Astrocyte (in vitro differentiated cells and primary cell): ENCODE measurements around the gene EGFR.

Experiments
- EZH2 ChIP-seq: IDR thresholded peaks from 2 replicates; pipeline ENCODE4 v1.6.1; 2012; ENCODE audit warnings: mild to moderate bottlenecking, low read length, inconsistent platforms; ENCODE audit not compliant: insufficient read depth
- TF ChIP-seq, protein P1 (sequence below): IDR thresholded peaks from 2 replicates; pipeline ENCODE4 v1.5.1; 2011; ENCODE audit warnings: low read depth, mild to moderate bottlenecking, inconsistent platforms, low read length, moderate library complexity; ENCODE audit not compliant: insufficient read depth

DNA sequence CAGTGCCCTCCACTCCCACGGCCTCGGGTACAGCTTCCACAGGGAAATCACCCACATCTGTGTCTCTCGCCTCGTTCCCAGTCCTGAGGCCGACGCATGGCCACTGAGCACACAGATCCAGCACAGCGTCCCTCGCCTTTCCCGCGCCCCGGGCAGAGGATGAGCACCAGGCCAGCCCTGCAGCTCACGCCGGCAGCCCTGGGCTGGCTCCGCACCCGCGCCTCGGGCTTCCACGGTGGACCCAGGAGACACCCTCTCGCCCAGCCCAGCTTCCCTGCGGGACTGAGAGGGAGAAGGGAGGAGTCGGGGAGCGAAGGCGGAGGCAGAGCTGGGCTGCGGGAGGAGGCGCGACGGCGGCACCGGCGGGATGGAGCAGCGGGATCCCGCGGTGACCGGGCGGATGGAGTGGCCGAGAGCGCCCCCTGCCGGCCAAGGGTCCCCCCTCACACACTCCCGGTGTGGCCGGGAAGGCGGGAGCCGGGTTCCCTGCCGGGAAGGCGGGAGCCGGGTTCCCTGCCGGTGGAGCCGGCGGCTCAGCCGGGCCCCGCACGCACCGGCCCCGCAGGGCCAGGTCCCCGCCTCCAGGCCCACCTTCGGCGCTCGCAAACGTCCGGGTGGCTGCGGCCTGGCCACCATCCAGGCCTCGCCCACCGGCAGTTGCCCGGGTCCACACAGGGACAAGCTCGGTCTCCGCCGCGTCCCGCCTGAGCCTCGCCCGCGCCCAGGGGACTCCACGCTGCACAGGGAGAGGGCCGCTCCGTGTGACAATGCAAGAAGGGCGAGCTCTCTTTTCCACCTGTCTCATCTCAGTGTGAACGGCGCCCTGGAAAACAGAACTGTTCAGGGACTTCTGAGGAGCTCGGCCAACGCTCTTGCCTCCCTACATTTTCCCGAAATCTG, 236.0 kb downstream of the EGFR start:
- TF ChIP-seq, protein P1, sequence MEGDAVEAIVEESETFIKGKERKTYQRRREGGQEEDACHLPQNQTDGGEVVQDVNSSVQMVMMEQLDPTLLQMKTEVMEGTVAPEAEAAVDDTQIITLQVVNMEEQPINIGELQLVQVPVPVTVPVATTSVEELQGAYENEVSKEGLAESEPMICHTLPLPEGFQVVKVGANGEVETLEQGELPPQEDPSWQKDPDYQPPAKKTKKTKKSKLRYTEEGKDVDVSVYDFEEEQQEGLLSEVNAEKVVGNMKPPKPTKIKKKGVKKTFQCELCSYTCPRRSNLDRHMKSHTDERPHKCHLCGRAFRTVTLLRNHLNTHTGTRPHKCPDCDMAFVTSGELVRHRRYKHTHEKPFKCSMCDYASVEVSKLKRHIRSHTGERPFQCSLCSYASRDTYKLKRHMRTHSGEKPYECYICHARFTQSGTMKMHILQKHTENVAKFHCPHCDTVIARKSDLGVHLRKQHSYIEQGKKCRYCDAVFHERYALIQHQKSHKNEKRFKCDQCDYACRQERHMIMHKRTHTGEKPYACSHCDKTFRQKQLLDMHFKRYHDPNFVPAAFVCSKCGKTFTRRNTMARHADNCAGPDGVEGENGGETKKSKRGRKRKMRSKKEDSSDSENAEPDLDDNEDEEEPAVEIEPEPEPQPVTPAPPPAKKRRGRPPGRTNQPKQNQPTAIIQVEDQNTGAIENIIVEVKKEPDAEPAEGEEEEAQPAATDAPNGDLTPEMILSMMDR = peak; percentile 39
- TF ChIP-seq EZH2 = no peak
